WTC11 (cell line): Measurements from ENCODE around the gene CROCC2.

Experiments used
- IRF2 ChIP-seq: sonication (generic); formaldehyde crosslinking; IDR thresholded peaks from 2 replicates; pipeline ENCODE4 v1.8.0; 2022; ENCODE audit warnings: low read depth, missing genetic modification reagents, borderline replicate concordance
- MAX ChIP-seq: sonication (generic); formaldehyde crosslinking; IDR thresholded peaks from 2 replicates; pipeline ENCODE4 v1.8.0; 2022; ENCODE audit warnings: mild to moderate bottlenecking, missing genetic modification reagents
- NR2C2 ChIP-seq: sonication (generic); formaldehyde crosslinking; IDR thresholded peaks from 2 replicates; pipeline ENCODE4 v1.8.0; 2022; ENCODE audit warnings: mild to moderate bottlenecking, missing genetic modification reagents
- NR3C1 ChIP-seq: sonication (generic); formaldehyde crosslinking; conservative IDR thresholded peaks from 2 replicates; pipeline ENCODE4 v1.8.1; 2023; ENCODE audit warnings: low read depth, mild to moderate bottlenecking, missing genetic modification reagents
- PRDM15 ChIP-seq: sonication (generic); formaldehyde crosslinking; IDR thresholded peaks from 2 replicates; pipeline ENCODE4 v1.8.0; 2022; ENCODE audit warnings: missing genetic modification reagents
- SMAD4 ChIP-seq: sonication (generic); formaldehyde crosslinking; IDR thresholded peaks from 2 replicates; pipeline ENCODE4 v1.8.0; 2022; ENCODE audit warnings: mild to moderate bottlenecking, missing genetic modification reagents
- SP1 ChIP-seq: sonication (generic); formaldehyde crosslinking; conservative IDR thresholded peaks from 2 replicates; pipeline ENCODE4 v1.8.1; 2022; ENCODE audit warnings: missing genetic modification reagents
- USF1 ChIP-seq: sonication (generic); formaldehyde crosslinking; IDR thresholded peaks from 2 replicates; pipeline ENCODE4 v1.8.0; 2022; ENCODE audit warnings: mild to moderate bottlenecking, missing genetic modification reagents
- ZNF263 ChIP-seq: sonication (generic); formaldehyde crosslinking; IDR thresholded peaks from 2 replicates; pipeline ENCODE4 v1.8.1; 2022; ENCODE audit warnings: low read depth, mild to moderate bottlenecking, moderate library complexity, missing genetic modification reagents
- ZNF671 ChIP-seq: fragments of 250-450 bp; sonication (Bioruptor Pico); IDR thresholded peaks from 2 replicates; pipeline ENCODE4 v1.8.0; 2021; ENCODE audit warnings: mild to moderate bottlenecking
- TF ChIP-seq, protein P1 (sequence below): fragments of 200-600 bp; IDR thresholded peaks from 2 replicates; pipeline ENCODE4 v1.8.0; 2022; ENCODE audit warnings: antibody characterized with exemption

DNA sequence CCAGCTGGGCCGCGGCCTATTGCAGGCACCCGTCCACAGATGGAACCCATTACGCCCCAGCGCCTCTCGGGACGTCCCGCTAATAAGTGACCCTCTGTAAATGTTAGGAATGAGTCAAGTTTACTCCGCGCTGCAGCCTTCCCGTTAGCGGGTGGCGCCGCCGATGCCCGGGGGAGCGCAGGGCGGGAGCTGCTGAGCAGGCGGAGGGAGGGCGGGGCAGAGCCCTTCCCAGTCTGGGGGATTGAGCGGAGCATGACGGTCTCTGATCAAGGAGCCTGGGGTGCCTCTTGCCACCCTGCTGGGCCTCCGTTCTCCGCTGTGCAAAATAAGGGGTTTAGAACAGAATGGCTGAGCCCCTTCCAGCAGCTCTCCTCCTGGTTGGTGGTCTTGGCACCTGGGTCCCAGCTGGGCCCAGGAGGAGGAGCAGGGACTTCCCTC lies 10.5 kb downstream of the CROCC2 start:
- no peak for TF ChIP-seq MAX
- TF ChIP-seq, protein P1, sequence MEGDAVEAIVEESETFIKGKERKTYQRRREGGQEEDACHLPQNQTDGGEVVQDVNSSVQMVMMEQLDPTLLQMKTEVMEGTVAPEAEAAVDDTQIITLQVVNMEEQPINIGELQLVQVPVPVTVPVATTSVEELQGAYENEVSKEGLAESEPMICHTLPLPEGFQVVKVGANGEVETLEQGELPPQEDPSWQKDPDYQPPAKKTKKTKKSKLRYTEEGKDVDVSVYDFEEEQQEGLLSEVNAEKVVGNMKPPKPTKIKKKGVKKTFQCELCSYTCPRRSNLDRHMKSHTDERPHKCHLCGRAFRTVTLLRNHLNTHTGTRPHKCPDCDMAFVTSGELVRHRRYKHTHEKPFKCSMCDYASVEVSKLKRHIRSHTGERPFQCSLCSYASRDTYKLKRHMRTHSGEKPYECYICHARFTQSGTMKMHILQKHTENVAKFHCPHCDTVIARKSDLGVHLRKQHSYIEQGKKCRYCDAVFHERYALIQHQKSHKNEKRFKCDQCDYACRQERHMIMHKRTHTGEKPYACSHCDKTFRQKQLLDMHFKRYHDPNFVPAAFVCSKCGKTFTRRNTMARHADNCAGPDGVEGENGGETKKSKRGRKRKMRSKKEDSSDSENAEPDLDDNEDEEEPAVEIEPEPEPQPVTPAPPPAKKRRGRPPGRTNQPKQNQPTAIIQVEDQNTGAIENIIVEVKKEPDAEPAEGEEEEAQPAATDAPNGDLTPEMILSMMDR: no peak
- no peak for TF ChIP-seq ZNF263 (CRISPR knock-in tag)
- no peak for TF ChIP-seq SMAD4 (CRISPR knock-in tag)
- no peak for TF ChIP-seq SP1 (CRISPR knock-in tag)
- no peak for TF ChIP-seq IRF2 (CRISPR knock-in tag)
- TF ChIP-seq USF1 (CRISPR knock-in tag): no peak
- no peak for TF ChIP-seq PRDM15 (CRISPR knock-in tag)
- no peak for TF ChIP-seq NR2C2
- TF ChIP-seq NR3C1: no peak
- TF ChIP-seq ZNF671 (CRISPR knock-in tag): no peak
